ENCODE data around the gene HK3.

DNA sequence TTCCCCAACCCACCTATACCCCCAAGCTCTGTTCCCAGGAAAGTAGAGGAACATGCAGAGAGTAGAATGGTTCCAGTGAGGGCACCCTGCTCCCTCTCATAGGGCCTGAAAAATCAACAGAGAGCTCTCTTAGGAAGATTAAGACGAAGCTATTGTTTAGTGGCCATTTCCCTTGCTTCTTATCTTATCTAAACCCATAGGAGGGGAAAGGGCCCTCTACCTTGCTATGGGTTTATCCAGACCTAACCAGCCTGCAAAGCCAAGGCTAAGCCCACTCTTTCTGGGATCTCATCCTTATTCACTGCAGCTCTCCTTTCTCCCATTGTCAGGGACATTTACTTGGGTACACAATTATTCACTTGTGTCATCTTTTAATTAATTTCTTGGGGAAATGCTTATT is 39.3 kb upstream of the HK3 start:
- TF ChIP-seq, protein P1, sequence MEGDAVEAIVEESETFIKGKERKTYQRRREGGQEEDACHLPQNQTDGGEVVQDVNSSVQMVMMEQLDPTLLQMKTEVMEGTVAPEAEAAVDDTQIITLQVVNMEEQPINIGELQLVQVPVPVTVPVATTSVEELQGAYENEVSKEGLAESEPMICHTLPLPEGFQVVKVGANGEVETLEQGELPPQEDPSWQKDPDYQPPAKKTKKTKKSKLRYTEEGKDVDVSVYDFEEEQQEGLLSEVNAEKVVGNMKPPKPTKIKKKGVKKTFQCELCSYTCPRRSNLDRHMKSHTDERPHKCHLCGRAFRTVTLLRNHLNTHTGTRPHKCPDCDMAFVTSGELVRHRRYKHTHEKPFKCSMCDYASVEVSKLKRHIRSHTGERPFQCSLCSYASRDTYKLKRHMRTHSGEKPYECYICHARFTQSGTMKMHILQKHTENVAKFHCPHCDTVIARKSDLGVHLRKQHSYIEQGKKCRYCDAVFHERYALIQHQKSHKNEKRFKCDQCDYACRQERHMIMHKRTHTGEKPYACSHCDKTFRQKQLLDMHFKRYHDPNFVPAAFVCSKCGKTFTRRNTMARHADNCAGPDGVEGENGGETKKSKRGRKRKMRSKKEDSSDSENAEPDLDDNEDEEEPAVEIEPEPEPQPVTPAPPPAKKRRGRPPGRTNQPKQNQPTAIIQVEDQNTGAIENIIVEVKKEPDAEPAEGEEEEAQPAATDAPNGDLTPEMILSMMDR (optimal IDR thresholded peaks at IDR 0.05 in 1 of 3, IDR thresholded peaks at IDR 0.05 in 1 of 3, conservative IDR thresholded peaks at IDR 0.05 in 1 of 3; ENCODE audit: extremely low read depth in 1 of 3, insufficient read depth in 2 of 3, low read length in 3 of 3) = no peak
- TF ChIP-seq EZH2 (IDR thresholded peaks at IDR 0.05; ENCODE audit: low read length) = no peak

Data from keratinocyte (primary cell).